RWPE2 (cell line): ENCODE data around the gene SCARB1.

Source experiments
- ATAC-seq: fragments of 200-7000 bp; cut with Tn5 transposase; 3 replicates; pipeline ENCODE4 v1.9.1; 2021; ENCODE audit warnings: low read depth
- DNase-seq: peaks from one replicate; pipeline ENCODE4 v3.0.0-alpha.2; 2020; ENCODE audit warnings: low spot score
- H3K27ac ChIP-seq: fragments of 450-650 bp; 2 replicates; pipeline ENCODE4 v1.5.1; 2017; ENCODE audit warnings: mild to moderate bottlenecking; ENCODE audit not compliant: poor library complexity, severe bottlenecking
- H3K27me3 ChIP-seq: fragments of 250-450 bp; sonication (Bioruptor Pico); 2 replicates; pipeline ENCODE4 v1.5.1; 2021; ENCODE audit warnings: mild to moderate bottlenecking, moderate library complexity; ENCODE audit not compliant: insufficient read depth, poor library complexity, severe bottlenecking
- H3K36me3 ChIP-seq: fragments of 250-450 bp; sonication (Bioruptor Pico); 2 replicates; pipeline ENCODE4 v1.5.1; 2020; ENCODE audit warnings: low read depth, mild to moderate bottlenecking, moderate library complexity
- H3K4me1 ChIP-seq: fragments of 250-450 bp; sonication (Bioruptor Pico); 2 replicates; pipeline ENCODE4 v1.5.1; 2021; ENCODE audit warnings: mild to moderate bottlenecking, moderate library complexity; ENCODE audit not compliant: insufficient read depth, poor library complexity, severe bottlenecking
- H3K4me3 ChIP-seq: fragments of 250-450 bp; sonication (Bioruptor Pico); 2 replicates; pipeline ENCODE4 v1.5.1; 2021; ENCODE audit warnings: mild to moderate bottlenecking, moderate library complexity; ENCODE audit not compliant: severe bottlenecking
- H3K9me3 ChIP-seq: fragments of 250-450 bp; sonication (Bioruptor Pico); 2 replicates; pipeline ENCODE4 v1.5.1; 2021; ENCODE audit warnings: mild to moderate bottlenecking, moderate library complexity; ENCODE audit not compliant: severe bottlenecking
- TF ChIP-seq, protein P1 (sequence below): fragments of 450-650 bp; IDR thresholded peaks from one replicate; pipeline ENCODE4 v1.5.1; 2017; ENCODE audit warnings: mild to moderate bottlenecking, moderate library complexity; ENCODE audit not compliant: poor library complexity, severe bottlenecking

Gene SCARB1

DNA sequence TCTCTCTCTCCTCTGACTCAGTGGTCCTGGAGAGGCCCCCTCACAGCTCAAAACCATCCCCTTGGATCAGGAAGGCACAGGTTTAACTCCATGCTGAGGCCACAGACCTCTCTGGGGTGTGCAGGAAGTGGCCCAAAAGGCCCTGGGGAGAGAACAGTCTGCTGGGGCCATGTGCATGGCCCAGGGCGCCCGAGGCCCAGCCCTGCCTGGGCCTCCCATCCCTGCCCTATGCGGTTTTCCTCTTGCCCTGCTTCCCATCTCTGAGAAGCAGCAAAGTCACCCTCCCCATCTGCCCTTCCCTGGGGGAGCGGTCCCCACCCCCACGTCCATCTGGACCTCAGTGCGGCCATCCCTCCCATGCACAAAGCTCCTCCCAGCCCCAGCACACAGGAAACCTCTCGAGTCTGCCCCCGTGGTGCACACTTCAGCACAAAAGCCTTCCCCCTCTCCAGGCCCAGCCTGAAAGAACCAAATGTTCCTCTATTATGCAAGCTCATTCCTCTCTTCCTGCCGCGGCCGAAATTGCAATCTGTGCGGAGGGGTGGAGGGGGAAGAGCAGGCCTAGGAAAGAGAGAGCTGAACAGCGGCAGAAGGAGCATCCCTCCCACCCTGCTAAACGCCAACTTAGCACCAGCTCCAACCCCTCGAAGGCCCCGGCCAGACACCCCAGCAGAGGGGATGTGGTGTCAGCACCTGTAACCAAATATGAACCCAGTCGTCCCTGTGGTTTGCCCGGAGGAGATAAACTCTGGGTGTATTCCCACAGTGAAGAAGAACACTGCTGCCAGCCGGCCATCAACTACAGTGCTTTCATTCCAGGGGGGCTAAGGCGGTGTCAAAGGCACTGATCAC is 108.5 kb downstream of the SCARB1 start:
- no peak for DNase-seq
- H3K27ac ChIP-seq = peak overlapping the region; percentile 28
- no peaks in the 10 kb centered on the region for H3K36me3 ChIP-seq
- TF ChIP-seq, protein P1, sequence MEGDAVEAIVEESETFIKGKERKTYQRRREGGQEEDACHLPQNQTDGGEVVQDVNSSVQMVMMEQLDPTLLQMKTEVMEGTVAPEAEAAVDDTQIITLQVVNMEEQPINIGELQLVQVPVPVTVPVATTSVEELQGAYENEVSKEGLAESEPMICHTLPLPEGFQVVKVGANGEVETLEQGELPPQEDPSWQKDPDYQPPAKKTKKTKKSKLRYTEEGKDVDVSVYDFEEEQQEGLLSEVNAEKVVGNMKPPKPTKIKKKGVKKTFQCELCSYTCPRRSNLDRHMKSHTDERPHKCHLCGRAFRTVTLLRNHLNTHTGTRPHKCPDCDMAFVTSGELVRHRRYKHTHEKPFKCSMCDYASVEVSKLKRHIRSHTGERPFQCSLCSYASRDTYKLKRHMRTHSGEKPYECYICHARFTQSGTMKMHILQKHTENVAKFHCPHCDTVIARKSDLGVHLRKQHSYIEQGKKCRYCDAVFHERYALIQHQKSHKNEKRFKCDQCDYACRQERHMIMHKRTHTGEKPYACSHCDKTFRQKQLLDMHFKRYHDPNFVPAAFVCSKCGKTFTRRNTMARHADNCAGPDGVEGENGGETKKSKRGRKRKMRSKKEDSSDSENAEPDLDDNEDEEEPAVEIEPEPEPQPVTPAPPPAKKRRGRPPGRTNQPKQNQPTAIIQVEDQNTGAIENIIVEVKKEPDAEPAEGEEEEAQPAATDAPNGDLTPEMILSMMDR = no peak
- peaks cover 7% of the 10 kb centered on the region for H3K4me1 ChIP-seq
- H3K27me3 ChIP-seq = no peaks in the 10 kb centered on the region
- peaks cover 4% of the 10 kb centered on the region for H3K9me3 ChIP-seq
- H3K4me3 ChIP-seq = no peak overlapping the region
- ATAC-seq = peak; percentile 69

DNA sequence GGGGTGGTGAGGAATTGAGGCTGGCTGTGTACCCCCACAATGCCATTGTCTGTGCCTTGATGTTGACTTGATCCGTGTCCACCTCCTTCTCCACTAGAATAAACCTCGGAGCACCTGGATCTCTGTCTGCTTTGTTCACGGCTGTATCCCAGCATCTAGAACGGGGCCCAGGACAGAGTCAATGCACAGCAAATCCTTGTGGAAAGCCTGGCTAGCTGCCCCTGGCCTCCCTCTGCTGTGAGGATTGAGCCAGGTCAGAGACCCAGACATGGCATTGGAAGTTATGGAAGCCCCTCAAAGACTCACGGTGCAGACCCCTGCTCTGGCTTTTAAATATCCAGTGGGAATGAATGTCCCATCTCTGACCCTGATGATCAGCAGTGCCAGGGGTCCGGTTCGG is 109.2 kb downstream of the SCARB1 start:
- H3K36me3 ChIP-seq = no peaks in the 10 kb centered on the region
- H3K27ac ChIP-seq = peak overlapping the region; percentile 28
- ATAC-seq = no peak
- peaks cover 4% of the 10 kb centered on the region for H3K9me3 ChIP-seq
- H3K4me3 ChIP-seq = no peak overlapping the region
- TF ChIP-seq, protein P1 = no peak
- no peak for DNase-seq
- no peaks in the 10 kb centered on the region for H3K27me3 ChIP-seq
- H3K4me1 ChIP-seq = peaks cover 7% of the 10 kb centered on the region

DNA sequence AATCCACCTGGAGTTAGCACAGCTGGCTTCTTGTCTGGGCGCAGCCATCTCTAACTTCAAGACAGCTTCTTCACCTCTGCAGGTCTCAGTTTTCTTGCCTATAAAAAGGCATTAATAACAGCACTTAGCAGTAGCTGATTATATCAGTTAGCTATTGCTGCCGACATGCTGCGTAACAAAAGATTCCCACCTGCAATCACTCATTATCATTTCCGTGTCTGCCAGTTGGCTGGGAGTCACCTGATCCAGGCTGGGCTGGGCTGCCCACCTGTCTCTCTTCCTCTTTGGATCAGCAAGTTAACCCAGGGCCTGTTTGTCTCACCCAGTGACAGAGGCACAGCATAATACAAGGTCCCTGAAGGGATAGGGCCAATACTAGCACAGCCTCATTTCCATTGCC is 109.7 kb downstream of the SCARB1 start:
- H3K27me3 ChIP-seq = no peaks in the 10 kb centered on the region
- H3K9me3 ChIP-seq = peaks cover 4% of the 10 kb centered on the region
- no peaks in the 10 kb centered on the region for H3K36me3 ChIP-seq
- DNase-seq (no peak), ATAC-seq (no peak)
- H3K4me3 ChIP-seq = no peak overlapping the region
- TF ChIP-seq, protein P1 = no peak
- no peak overlapping the region for H3K27ac ChIP-seq
- peaks cover 7% of the 10 kb centered on the region for H3K4me1 ChIP-seq

DNA sequence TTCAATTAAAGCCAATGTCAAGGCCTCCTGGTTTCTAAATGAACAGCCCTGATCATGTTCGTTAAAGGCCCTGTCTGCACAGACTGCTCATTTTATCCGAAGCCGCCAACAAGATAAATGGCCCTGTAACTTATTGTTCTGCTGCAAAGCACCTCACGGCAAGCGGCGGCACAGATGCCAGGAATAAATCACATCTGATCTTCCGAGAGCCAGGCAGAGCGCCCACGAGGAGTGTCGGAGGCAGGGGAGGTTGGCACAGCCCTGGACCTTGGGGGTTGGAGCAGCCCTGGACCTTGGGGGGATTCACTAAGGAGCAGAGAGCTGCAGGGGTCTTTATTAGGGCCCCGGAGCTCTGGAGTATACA is 110.5 kb downstream of the SCARB1 start:
- ATAC-seq = no peak
- no peaks in the 10 kb centered on the region for H3K27me3 ChIP-seq
- H3K36me3 ChIP-seq = no peaks in the 10 kb centered on the region
- H3K4me3 ChIP-seq = no peak overlapping the region
- H3K9me3 ChIP-seq = peaks cover 4% of the 10 kb centered on the region
- no peak for DNase-seq
- H3K4me1 ChIP-seq = peaks cover 7% of the 10 kb centered on the region
- no peak overlapping the region for H3K27ac ChIP-seq
- TF ChIP-seq, protein P1 = no peak
